Measurements from ENCODE around the gene PCLO. TPM values are rescaled to one million over a fixed set of nuclear protein-coding genes. Genes with fewer than 3 reads are reported as not detected.

PCLO gene
- total RNA-seq, 1 experiment from 2014 or later, result 2.3 TPM

- Mint-ChIP-seq H3K4me1 (ENCODE audit: insufficient read depth, unreplicated experiment) (peaks cover 21% of the 10 kb centered on the region), H3K27ac (ENCODE audit: low read depth, unreplicated experiment) (no peak overlapping the region), H3K4me3 (ENCODE audit: unreplicated experiment) (no peak overlapping the region), H3K36me3 (ENCODE audit: insufficient read depth, unreplicated experiment) (peaks cover 6% of the 10 kb centered on the region), H3K27me3 (ENCODE audit: insufficient read depth, unreplicated experiment) (no peaks in the 10 kb centered on the region), H3K9me3 (ENCODE audit: unreplicated experiment) (no peaks in the 10 kb centered on the region)
- ChIA-PET POLR2A (interaction anchor here (0.6 to 1.5 kb wide), 2 partner anchors 8 to 860 kb away, joined by 3 to 7 read pairs; no protein-coding TSS in a partner anchor), CTCF (interaction anchor here (1.0 kb wide), 1 partner anchor 348 kb away, joined by 3 read pairs; no protein-coding TSS in a partner anchor)
- BruUV-seq (replicated peaks), result no TSS peak
- intact Hi-C loops (cut with micrococcal nuclease), result no loop called here
- no peak for DNase-seq (ENCODE audit: unreplicated experiment)
- TF ChIP-seq CTCF (IDR thresholded peaks at IDR 0.05; ENCODE audit: unreplicated experiment), result no peak
These were observed 9.3 kb downstream of the PCLO start for GRCh38 chr7:83153419-83153818.

GRCh38 chr7:83150310-83150709 lies 12.4 kb downstream of the PCLO start:
- intact Hi-C loops (cut with micrococcal nuclease), result no loop called here
- Mint-ChIP-seq H3K27ac (ENCODE audit: low read depth, unreplicated experiment) (no peak overlapping the region), H3K36me3 (ENCODE audit: insufficient read depth, unreplicated experiment) (peaks cover 6% of the 10 kb centered on the region), H3K9me3 (ENCODE audit: unreplicated experiment) (no peaks in the 10 kb centered on the region), H3K27me3 (ENCODE audit: insufficient read depth, unreplicated experiment) (no peaks in the 10 kb centered on the region), H3K4me1 (ENCODE audit: insufficient read depth, unreplicated experiment) (peaks cover 23% of the 10 kb centered on the region), H3K4me3 (ENCODE audit: unreplicated experiment) (no peak overlapping the region)
- ChIA-PET POLR2A (interaction anchor here (1.5 to 3.2 kb wide), 2 partner anchors 12 to 20 kb away, joined by 7 to 12 read pairs; partner anchors contain the start of gene PCLO), CTCF (interaction anchor here (0.7 to 1.2 kb wide), 2 partner anchors 121 to 171 kb away, joined by 3 read pairs; no protein-coding TSS in a partner anchor)
- no peak for DNase-seq (ENCODE audit: unreplicated experiment)
- BruUV-seq (replicated peaks), result no TSS peak
- TF ChIP-seq CTCF (IDR thresholded peaks at IDR 0.05; ENCODE audit: unreplicated experiment), result no peak

- H3K27me3 Mint-ChIP-seq (ENCODE audit: insufficient read depth, unreplicated experiment), result no peaks in the 10 kb centered on the region
- H3K9me3 Mint-ChIP-seq (ENCODE audit: unreplicated experiment), result no peaks in the 10 kb centered on the region
- BruUV-seq (replicated peaks), result no TSS peak
- no peak for TF ChIP-seq CTCF (IDR thresholded peaks at IDR 0.05; ENCODE audit: unreplicated experiment)
- no peak for DNase-seq (ENCODE audit: unreplicated experiment)
- ChIA-PET CTCF (interaction anchor here (0.6 to 1.2 kb wide), 2 partner anchors 122 to 1509 kb away, joined by 3 read pairs; no protein-coding TSS in a partner anchor), POLR2A (interaction anchor here (1.5 to 3.2 kb wide), 2 partner anchors 13 to 19 kb away, joined by 7 to 12 read pairs; partner anchors contain the start of gene PCLO)
- H3K4me1 Mint-ChIP-seq (ENCODE audit: insufficient read depth, unreplicated experiment), result peaks cover 23% of the 10 kb centered on the region
- H3K4me3 Mint-ChIP-seq (ENCODE audit: unreplicated experiment), result no peak overlapping the region
- H3K27ac Mint-ChIP-seq (ENCODE audit: low read depth, unreplicated experiment), result no peak overlapping the region
- intact Hi-C loops (cut with micrococcal nuclease), result no loop called here
- H3K36me3 Mint-ChIP-seq (ENCODE audit: insufficient read depth, unreplicated experiment), result peaks cover 6% of the 10 kb centered on the region
These were observed 13.2 kb downstream of the PCLO start for GRCh38 chr7:83149466-83149865.

GRCh38 chr7:83148776-83149175 lies 13.9 kb downstream of the PCLO start:
- intact Hi-C loops (cut with micrococcal nuclease), result no loop called here
- peaks cover 6% of the 10 kb centered on the region for H3K36me3 Mint-ChIP-seq (ENCODE audit: insufficient read depth, unreplicated experiment)
- no TSS peak for BruUV-seq (replicated peaks)
- ChIA-PET CTCF (interaction anchor here (0.6 to 1.2 kb wide), 2 partner anchors 122 to 1510 kb away, joined by 3 read pairs; no protein-coding TSS in a partner anchor), POLR2A (interaction anchor here (3.2 kb wide), 1 partner anchor 13 kb away, joined by 12 read pairs; the partner anchor contains the start of gene PCLO)
- peak; percentile 6 for DNase-seq (ENCODE audit: unreplicated experiment)
- H3K9me3 Mint-ChIP-seq (ENCODE audit: unreplicated experiment), result no peaks in the 10 kb centered on the region
- H3K4me3 Mint-ChIP-seq (ENCODE audit: unreplicated experiment), result no peak overlapping the region
- H3K27ac Mint-ChIP-seq (ENCODE audit: low read depth, unreplicated experiment), result no peak overlapping the region
- H3K27me3 Mint-ChIP-seq (ENCODE audit: insufficient read depth, unreplicated experiment), result no peaks in the 10 kb centered on the region
- H3K4me1 Mint-ChIP-seq (ENCODE audit: insufficient read depth, unreplicated experiment), result peaks cover 23% of the 10 kb centered on the region
- TF ChIP-seq CTCF (IDR thresholded peaks at IDR 0.05; ENCODE audit: unreplicated experiment), result no peak

Measured in MCF 10A (cell line).